Amniotic epithelial cell (primary cell): ENCODE measurements around the gene PEX10.
"Not testable (repeated sequence)": the region's sequence is repeated elsewhere in the genome, so short reads cannot be mapped to it uniquely, and the experiment has no call there.

ENCODE experiments used
- DNase-seq: peaks from one replicate; pipeline ENCODE4 v3.0.0-alpha.2; 2010; ENCODE audit warnings: low read depth

PEX10 gene

DNA sequence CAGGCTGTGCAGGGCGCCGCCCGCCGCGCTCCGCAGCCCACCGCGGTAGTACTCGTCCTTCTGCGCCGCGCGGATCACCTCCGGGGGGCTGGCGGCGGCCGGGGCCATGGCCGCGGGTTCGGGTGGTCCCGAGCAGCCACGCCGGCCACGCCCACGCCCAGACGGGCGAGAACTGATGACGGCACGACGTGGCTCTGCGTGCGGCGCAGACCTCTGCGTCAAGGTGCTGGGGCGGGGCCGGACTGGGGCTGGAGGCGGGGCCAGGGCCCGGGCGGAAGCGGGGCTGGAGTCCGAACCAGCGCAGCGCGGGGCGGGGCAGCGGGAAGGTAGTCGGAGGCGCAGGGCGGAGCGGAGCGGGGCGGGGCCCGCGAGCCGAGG lies at the start of gene PEX10:
PEX10 (minus strand) TSS at position 170 of the 378 bp plus-strand sequence; CDS start at position 108, 62 bp downstream.
- DNase-seq: peak; percentile 86

DNA sequence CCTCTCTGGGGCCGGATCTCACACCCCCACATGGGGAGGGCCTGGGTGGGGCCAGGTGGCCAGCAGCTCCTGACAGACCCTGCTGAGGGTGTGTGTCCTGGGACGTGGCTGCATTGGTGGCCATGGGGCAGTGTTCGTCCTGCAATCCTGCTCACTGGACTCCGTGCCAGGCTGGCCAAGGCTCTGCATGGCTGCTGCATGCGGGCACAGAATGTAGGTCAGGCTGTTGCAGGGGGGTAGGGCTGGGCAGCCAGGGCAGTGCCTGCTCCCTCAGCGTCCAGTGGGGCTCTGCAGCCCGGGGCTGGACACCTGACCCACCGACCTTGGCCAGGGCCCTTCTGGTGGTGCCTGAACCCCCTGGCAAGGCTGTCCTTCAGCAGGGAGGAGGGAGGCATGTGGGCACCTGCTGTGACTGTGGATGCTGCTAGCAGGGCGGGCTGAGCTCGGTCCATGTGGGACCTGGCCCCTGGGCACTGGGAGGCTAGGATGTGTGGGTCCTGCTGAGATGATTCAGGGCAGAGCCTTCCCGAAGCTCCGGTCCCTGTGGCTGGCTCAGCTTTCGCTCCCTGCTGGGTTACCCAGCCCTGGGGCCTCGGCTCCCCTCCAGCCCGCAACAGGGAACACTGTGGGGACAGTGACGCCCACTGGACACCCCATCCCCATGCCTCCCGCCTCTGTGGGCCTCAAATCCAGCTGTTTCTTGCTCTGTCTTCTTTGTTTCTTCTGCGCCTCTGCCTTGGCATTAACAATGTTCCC lies 48.8 kb upstream of the PEX10 start:
- DNase-seq: no peak

DNA sequence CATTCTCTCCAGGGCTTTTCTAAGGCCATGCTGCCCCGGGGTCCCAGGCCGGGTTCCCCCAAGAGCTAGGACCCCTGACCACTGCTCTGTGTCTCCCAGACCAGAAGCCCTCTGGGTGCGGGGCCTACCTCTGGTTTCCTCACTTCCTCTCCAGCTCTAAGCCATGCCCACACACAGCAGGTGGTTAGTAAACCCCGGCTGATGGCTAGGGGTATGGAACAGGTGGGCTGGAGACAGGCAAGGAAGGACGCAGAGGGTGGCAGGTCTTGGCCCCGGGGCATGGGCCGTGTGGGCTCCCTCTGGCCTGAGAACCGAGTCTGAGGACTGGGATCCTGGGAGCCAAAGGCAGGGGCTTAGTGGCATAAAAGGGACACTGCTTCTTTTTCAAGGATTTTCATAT lies 47.8 kb upstream of the PEX10 start:
- no peak for DNase-seq

DNA sequence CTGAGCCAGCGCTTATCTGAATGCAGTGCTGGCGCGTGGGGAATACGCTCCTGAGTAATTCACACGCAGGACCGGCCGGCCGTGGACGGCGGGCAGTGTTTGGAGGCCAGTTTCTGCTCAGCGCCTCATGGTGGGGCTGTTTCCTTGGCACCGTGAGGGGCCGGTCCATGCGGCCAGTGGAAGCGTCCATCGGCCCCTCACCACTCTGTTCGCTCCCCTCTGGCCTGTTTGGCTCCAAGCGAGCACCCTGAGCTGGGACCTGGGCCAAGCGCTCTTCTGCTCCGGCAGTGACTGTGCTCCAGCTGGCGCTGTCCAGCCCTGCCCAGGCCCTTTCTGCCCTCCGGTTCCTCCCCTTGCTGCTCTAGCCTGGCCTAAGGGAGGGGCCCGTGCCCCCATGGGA lies 47.4 kb upstream of the PEX10 start:
- peak; percentile 18 for DNase-seq

DNA sequence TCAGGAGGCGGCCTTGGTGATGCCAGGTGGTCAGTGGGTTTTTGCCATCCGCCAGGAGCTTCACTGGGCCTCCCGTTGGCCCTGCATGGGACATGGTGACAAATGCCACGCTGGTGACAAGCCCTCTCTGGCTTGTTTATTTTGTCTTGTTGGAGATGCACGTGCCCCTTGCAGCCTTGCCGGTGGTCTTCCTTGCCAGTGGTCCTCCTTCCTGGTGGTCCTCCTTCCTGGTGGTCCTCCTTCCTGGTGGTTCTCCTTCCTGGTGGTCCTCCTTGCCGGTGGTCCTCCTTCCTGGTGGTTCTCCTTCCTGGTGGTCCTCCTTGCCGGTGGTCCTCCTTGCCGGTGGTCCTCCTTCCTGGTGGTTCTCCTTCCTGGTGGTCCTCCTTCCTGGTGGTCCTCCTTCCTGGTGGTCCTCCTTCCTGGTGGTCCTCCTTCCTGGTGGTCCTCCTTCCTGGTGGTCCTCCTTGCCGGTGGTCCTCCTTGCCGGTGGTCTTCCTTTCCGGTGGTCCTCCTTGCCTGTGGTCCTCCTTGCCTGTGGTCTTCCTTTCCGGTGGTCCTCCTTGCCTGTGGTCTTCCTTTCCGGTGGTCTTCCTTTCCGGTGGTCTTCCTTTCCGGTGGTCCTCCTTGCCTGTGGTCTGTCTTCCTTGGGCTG lies 46.9 kb upstream of the PEX10 start:
- DNase-seq: not testable (repeated sequence)

DNA sequence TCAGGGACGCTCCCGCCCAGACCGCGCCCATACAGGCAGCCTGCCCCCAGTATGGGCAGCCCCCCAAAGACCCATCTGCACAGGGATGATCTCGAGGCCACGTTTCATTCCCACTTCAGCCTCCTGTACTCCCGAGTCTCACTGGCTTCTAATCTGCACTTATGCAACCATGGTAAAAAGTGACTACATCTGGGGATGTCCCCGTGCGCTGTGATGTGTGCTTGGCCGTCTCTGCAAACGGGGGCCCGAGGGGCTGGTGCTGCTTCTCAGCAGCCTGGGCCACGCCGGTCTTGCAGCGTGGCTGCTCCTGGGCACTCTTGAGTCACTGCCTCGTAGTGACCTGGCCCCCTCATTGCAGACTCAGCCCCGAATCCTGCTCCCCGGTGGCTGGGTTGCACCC lies 46.3 kb upstream of the PEX10 start:
- no peak for DNase-seq

DNA sequence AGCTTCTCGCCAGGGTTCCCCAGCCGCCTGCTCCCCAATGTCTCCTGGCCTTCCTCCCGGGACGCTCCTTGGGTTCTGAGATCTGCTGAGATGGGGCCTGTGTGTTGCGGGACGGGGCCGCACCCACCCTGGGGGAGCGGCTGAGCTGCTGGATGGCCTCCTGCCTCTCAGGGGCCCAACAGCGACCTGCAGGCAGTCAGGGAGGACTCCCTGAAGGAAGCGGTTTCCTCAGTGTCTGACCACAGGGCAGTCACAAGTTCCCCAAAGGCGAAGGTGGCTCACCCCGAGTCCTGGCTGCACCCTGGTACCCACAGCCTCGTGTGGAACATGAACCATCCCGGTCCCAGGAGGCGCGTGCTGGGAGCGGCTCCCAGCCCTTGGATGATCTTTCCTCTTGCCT lies 45.1 kb upstream of the PEX10 start:
- DNase-seq: no peak

DNA sequence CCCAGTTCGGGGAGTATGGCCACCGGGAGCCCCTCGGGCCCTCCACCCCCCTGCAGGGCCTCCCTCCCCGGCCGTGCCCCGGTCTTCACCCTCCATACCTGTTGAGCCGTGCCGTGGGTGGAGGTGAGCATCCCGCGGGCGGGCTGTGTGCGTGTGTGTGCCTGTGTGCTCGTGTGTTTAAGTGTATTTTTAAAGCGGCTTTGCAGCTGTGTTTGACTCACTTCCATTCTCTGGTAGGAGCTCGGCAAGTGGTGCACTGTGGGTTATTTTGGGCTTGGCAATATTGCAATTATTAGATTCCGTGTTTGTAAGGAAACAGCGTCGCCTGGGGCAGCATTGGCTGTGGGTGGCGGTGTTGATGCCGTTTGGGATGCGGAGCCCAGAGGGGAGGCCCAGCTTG lies 43.4 kb upstream of the PEX10 start:
- no peak for DNase-seq

DNA sequence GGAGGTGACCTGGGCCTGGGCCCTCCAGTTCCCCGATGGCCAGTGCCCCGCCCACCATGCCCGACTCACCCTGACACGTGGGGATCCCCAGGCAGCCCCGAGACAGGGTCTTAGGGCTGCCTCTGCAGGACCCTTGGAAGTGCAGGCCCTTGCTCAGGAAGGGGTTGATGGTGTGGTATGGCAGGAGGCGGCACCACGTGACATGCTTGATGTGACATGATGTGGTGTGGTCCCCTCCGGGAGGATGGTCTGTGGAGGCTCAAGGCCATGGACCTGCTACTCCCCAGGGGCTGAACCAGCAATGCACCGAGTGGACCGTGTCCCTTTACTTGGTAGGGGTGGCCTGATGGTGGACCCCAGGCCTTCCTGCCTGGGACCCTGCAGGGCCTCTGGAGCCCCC lies 41.9 kb upstream of the PEX10 start:
- DNase-seq: no peak

DNA sequence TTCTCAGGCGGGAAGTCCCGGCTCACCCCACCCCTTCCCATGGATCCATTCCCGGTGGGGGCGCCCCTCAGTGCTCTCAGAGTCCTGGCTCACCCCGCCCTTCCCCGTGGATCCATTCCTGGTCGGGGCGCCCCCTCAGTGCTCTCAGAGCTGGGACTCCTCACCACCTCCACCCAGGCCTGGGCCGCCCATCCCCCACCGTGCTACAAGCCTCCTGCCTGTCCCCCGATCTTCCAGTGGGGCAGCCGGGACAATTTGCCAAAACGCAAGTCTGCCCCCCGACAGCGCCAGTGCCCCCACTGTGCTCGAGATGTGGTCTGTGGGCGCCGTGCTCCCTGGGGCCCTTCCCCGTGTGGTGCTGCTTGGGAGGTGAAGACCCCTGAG lies 40.6 kb upstream of the PEX10 start:
- DNase-seq: no peak

DNA sequence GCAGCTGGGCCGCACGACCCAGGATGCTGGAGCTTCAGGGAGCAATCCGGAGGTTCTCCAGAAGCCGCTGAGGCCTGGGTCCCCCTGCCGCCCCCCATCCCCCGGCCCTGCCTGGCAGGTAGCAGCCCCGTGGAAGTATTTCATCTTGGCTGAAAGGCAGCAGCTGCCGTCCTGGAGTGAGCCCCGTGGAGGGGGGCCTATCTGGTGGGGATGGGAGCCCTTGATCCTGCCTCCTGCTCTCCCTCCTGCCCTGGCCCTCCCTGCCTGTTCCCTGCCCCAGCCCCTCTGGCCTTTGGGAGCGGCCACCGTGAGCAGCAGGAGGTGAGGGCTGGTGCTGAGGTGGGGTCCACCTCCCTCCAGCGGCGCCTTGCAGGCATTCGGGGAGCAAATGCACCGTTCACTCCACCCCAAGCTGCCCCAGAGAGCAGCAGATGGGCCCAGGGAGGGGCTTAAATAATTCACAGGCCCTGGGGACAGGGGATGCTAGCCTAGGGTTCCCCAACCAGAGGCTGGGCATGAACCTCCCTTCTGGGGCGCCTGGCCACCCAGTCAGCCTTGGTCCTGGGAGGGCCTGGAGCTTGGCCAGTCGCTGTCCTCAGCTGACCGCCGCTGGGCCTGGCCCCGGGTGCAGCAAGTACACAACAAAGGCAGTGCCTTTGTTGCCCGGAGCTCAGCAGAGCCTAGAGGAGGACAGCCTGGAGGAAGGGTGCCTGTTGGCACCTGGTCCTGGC lies 40.0 kb upstream of the PEX10 start:
- no peak for DNase-seq

DNA sequence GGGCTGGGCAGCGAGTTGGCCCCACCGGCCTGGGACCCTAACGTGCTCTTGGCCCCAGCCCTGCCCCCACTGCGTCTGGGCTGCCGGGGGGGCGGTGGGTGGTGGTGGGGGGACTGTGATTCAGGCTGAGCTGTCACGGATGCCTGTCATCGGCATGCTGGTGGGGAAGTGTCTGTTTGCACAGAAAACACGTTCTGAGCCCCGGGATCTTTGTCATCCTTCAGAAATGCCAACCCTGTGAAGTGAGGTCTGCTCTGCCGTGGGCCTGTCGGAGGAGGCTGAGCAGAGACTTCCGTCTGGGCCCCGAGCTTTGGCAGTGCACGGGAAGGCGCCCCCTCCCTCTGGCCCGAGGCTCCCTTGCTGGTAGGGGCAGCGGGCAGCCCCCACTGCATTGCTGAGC lies 39.4 kb upstream of the PEX10 start:
- DNase-seq: peak; percentile 60

DNA sequence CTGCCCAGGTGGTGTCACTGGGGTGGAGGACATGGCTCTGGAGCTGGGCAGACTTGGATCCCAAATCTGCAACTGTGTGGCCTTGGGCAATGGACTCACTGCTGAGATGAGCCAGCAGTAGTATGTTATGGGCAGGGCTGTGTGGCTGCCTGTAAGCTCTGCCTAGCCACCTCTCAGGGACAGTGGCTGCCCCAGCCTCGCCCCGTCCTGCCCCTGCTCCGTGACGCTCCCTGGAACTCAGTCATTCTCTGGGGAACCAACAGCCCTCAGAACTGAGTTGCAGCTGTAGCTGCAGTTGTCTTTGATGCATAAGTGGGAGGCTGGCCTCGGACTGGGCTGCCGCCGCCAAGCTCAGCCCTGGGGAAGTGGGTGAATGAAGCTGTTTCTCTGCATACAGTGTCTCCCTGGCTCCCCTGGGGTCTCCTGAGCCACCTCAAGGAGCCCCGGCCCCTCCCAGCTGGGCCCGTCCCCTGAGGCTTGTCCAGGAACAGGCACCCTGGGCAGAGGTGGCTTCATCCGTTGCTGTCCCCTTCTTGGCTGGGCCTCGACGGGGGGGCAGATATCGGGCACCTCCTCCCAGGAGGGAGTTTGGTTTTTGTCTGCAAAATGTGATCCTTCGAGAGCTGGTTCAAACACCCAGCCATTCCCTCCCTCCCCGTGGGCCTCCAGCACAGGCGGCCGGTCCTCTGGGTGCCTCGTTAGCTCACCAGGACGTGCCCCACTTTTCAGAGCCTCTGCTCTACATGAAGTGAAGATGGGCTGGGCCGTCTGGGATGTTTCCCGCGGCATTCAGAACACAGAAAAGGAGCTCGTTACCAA lies 37.5 kb upstream of the PEX10 start:
- DNase-seq: no peak

DNA sequence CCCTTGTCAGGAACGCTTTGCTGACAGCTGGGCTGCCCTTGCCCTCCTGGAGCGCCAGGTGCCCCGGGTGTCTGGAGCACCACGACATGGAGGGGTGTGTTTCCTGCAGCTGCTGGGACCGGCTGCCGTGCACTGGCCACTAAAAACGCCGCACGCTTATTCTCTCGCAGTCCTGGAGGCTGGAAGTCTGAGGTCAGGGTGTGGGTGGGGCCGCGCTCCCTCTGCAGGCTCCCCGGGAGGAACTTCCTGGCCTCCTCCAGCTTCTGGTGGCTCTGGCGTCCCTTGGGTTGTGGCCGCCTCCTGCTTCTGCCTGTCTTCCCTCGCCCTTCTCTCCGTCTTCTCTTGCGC lies 35.7 kb upstream of the PEX10 start:
- no peak for DNase-seq

DNA sequence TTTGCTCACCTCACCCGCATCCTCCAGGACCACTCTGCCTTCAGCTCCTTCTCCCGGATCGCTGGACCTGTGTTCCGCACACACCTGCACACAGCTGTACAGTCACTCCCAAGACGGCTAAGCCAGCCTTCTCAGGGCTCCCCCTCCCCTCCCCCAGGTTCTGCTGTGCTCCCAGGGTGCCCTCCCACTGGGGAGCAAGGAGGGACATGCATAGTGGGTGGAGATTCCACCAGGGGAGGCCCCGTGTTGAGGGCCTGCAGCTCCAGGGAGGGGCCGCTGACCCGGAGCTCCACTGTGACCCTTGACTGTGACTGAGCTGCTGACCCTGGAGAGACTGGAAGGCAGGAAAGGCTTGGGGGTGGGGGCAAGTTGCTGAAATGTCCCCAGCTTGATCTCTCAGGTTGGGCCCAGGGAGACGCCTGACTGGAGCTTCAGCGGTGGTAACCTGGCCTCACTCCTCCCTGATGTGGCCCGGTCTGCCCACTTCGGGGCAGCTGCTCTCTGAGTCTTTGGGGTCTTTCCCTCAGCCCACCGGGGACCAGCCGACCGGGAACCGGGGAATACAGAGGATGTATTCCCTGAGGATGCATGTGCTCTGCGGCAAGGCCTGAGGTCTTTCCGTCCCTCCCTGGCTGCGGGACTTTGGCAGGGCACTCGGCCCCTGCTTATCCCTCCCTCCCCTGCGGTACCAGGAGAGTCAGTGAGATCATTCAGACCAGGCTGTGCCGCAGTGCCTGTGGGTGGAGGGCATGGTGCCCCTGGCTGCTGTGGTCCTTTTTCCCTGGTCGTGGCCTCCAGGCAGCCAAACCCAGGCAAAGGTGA lies 35.1 kb upstream of the PEX10 start:
- DNase-seq: no peak

DNA sequence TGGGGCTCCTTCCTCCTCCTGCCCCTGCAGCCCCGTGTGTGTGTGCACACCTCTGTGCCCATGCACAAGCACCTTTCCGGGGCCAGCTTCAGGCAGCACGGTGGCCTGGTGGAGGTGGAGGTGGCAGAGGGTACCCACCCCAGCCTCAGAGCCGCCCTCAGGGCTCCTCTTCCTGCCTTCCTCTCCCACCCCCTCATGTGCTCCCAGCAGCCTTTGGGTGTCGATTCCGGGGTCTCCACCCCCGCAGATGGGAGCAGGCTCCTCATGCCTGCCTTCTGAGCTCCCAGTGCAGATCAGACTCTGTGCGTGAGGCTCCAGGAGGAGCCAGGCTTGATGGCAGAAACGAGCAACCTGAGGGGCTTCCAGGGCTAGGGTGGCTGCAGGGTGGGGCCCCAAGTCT lies 34.5 kb upstream of the PEX10 start:
- no peak for DNase-seq

DNA sequence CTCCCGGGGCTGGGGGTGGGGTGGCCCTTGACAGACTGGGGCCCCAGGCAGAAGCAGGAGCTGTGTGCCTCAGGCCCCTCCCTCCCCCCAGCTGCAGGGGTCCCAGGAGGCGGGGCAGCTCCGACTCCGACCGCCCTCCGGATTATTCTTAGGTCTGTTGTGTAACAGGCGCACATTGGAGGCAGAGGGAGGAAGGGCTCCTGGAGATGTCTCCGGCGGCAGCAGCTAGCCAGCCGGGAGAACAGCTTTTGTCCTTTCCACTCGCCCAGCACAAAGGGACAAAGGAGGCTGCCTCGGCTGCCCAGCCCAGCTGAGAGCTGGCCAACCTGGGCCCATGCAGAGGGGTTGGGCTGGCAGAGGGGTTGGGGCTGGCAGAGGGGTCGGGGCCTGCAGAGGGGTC lies 34.0 kb upstream of the PEX10 start:
- DNase-seq: peak; percentile 22

DNA sequence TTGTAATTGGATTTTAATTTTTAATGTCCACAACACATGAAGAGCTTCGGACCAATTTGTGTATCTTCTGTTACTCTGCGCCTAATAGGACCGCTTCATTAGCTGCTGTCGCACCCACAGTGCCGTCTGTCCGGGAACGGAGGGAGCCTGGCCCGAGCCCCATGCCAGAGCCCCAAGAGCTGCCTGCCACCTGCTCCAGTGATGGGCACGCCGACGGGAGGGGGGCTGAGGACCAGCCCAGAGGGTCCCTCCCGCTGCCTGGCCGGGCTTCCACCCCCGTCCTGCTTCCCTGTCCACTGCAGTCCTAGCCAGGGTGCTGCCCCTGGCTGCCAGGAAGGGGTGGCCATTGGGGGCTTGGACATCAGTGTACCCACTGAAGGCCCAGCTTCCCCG lies 33.5 kb upstream of the PEX10 start:
- DNase-seq: no peak

DNA sequence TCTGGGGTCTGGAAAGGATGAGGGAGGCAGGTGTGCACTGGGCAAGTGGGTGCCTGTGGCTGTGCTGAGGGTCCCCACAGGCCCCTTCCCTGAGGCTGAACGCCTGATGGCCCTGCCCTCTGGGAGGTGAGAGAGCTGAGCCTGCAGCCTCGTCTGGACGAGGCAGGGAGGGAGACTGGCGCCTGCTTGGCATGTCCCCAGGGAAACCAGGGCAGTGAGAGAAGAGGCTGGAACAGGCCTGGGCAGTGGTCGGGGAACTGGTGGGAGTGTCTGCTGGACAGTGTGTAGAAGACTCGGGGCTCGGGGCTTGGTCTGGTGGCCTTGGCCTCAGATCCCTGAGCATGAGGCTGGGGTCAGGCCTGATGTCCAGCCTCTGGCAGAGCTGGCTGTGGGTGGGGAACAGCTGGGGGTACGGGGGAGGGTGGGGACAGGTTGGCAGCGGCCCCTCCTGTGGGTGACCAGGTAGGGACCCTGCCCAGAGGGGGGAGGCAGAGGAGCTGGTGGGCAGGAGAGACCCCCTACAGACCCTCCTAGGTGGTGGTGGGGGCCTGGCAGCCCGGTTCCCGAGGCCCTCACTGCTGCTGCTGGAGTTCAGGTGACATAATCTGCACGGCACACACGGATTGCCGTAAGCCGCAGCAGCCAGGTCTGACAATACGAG lies 32.9 kb upstream of the PEX10 start:
- DNase-seq: no peak

DNA sequence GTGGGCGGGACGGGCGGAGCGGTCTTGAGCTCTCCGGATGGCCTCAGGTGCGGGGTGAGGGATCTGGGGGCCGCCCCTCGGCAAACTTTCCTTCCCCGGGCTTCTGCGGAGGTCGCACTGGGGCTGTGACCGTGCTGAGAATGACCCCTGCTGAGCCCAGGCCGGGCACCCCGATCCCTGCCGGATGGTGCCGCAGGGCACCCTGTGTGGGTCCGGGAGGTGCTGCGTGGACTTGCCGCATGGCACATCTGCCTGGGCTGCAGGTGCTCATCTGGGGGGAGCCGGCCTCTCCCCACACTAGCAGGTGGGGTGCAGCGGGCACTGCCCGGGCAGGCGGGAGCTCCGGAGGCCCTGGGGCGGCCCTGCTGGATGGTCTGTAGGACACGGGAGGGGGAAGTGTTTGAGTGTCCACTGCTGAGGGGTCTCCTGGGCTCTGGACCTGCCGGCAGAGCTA lies 31.8 kb upstream of the PEX10 start:
- DNase-seq: no peak
